HG02678 (cell line): Measurements from ENCODE around the gene CENPM.

Experiments used
- ATAC-seq: cut with Tn5 transposase; IDR thresholded peaks from one replicate; pipeline ENCODE4 v1.9.1; 2021; ENCODE audit warnings: mild to moderate bottlenecking, moderate library complexity; ENCODE audit not compliant: unreplicated experiment

Gene CENPM

GRCh38 chr22:41900652-41901312 is 46.2 kb downstream of the CENPM start:
- ATAC-seq: no peak

DNA sequence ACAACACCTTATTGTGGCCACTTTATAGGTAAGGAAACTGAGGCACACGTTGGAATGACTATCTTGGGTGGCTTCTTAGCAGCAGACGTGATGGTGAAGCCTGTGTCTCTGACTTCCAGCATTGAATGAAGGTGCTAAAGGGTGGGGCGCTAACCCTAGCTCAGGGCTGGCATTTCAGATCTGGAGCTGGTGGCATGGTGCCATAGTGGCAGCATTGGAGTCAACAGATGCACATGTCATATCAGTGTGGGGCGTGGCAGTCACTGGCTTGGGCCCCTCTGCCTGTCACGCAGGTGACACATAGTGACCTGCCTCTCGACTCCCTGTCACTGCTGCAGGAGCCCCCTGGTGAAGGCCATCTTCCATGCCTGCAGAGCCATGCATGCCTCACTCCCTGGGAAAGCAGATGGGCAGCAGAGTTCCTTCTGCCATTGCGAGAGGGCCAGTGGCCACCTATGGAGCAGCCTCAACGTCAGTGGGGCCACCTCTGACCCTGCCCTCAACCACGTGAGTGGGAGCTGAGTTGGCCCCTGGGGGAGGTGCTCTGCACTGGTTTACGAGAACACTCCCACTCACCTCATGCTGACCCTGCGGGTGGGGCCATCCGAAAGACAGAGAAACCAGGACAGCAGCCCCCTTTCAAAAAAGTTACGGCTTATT is 46.8 kb downstream of the CENPM start:
- ATAC-seq: no peak

DNA sequence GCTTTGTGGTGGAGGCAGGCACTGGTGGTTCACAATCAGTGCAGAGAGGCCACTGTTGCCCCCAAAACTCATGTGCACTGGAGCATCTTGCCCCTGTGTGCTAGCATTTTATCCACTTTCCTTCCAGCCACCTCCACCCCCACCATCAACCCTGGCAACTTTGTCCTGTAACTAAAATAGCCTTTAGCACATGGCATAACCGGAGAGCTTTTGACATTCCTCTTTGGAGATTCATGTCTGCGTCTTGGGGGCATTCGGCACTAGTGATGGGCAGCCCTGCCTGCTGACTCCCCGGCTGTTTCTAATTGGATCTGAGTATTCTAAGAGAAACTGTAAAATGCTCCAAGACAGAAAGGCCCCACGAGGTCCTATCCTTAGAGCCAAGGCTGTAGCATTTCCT is 47.8 kb downstream of the CENPM start:
- ATAC-seq: no peak

DNA sequence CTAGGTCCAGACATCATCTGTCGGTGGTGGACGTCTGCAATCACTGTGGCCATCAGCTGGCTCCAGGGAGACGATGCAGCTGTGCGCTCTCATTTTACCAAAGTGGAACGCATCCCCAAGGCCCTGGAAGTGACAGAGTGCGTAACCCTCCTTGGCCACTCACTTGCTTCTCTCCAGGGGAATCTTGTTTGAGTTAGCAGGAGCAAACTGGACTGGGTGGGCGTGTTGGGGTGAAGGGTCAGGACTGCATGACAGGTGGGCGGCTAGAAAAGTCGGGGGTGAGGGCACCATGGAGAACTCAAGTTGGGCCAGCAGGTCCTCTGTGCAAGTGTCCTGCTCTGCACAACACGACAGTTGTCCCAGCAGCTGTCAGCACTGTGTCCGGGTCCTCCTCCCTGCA is 48.3 kb downstream of the CENPM start:
- no peak for ATAC-seq

DNA sequence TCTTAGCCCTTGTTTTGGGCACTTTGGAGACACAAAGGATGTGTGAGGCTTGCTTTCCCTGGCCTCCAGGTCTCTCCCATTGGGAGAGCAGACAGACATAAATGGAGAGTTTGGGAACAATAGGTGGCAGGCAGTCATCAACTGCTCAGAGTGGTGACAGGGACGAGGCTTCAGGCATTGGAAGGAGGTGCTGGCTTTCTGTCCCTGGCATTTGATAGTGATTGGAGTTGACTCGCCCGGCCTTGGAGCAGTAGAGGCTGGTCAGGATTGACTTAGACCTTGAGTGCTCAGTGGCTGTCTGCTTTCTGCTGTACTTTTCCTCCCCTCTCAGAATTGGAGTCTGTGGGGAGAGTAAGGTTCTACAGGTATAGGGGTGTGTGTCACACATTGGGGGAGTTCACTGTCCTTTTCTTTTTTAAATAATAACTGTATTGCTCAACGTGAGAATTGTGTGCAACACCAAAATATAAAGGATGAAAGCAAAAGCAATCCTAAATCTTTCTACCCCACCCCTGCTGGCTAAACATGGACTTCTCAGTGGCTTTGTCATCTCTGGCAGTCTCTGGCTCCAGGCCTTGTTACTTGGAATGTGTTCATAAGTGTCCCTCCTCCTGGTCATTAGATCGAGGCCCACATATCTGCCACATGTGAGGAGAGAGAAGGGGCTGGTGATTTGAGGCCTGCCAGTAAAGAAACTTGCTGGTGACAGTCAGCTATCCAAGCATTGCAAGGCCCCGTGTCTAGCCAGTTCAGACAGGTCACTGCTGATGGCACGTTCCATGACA is 53.2 kb downstream of the CENPM start:
- ATAC-seq: no peak

DNA sequence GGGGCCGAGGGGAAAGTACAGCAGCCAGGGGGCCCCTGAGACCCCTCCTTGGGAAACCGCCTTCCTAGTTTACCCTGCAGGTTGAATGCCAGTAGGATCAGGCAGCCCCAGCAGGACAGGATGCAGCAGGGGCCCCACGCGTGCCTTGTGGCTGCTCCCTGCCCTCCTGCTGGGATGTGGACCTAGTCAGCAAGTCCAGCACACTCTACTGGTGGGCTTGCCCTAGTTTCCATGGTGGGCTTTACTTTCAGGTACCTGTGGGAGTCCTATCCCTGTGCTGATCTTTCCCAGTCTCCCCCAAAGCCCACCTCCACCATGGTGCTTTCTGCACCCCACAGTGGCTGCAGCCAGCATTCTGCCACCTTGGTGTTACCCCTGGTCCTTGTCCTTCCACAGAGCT is 54.2 kb downstream of the CENPM start:
- no peak for ATAC-seq

DNA sequence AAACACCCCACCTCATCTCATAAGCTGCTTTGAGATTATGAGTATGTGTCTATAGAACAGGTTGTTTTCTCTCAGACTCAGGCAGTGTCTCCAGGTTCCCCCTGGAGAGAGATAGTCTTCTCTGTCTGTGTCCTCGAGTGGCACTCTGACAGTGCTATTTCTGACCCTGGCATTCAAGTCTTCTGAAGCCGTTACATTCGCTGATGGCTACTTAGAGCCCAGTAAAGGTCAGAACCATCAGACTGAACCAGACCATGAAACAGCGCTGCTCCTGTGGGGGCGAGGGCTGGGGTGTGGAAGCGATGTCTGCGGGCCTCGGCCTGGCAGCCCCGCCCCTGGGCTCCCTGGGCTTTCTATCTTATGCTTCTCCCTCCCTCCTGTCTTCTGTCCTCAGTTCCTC is 55.5 kb downstream of the CENPM start:
- ATAC-seq: no peak
